SK-N-SH treated with all-trans-retinoic acid at 6 μM for 48 hours (cell line): ENCODE measurements around the gene SDK1.

ENCODE experiments used
- ARNTL ChIP-seq: fragments of 450-650 bp; formaldehyde crosslinking; IDR thresholded peaks from 2 replicates; pipeline ENCODE4 v1.5.0; 2020; ENCODE audit warnings: low read depth, mild to moderate bottlenecking, moderate library complexity, borderline replicate concordance
- CREB5 ChIP-seq: fragments of 250-450 bp; sonication (Bioruptor Pico); IDR thresholded peaks from 2 replicates; pipeline ENCODE4 v1.5.1; 2020; ENCODE audit warnings: low read depth, mild to moderate bottlenecking, moderate library complexity
- CSDC2 ChIP-seq: fragments of 250-450 bp; sonication (Bioruptor Pico); IDR thresholded peaks from 2 replicates; pipeline ENCODE4 v1.5.0; 2020; ENCODE audit warnings: mild to moderate bottlenecking, moderate library complexity
- CSRNP3 ChIP-seq: fragments of 250-450 bp; sonication (Bioruptor Pico); IDR thresholded peaks from 2 replicates; pipeline ENCODE4 v1.5.1; 2021; ENCODE audit warnings: mild to moderate bottlenecking, moderate library complexity
- ESRRG ChIP-seq: fragments of 250-450 bp; sonication (Bioruptor Pico); IDR thresholded peaks from 2 replicates; pipeline ENCODE4 v1.6.1; 2021; ENCODE audit warnings: mild to moderate bottlenecking
- PATZ1 ChIP-seq: fragments of 250-450 bp; sonication (Bioruptor Pico); IDR thresholded peaks from 2 replicates; pipeline ENCODE4 v1.8.0; 2020; ENCODE audit warnings: mild to moderate bottlenecking, moderate library complexity, borderline replicate concordance
- RARB ChIP-seq: fragments of 250-450 bp; sonication (Bioruptor Pico); IDR thresholded peaks from 2 replicates; pipeline ENCODE4 v1.8.0; 2021; ENCODE audit warnings: mild to moderate bottlenecking, moderate library complexity
- SNAI2 ChIP-seq: fragments of 250-450 bp; sonication (Bioruptor Pico); IDR thresholded peaks from 2 replicates; pipeline ENCODE4 v1.5.0; 2020; ENCODE audit warnings: mild to moderate bottlenecking, moderate library complexity
- TCF4 ChIP-seq: fragments of 250-450 bp; sonication (Bioruptor Pico); IDR thresholded peaks from 2 replicates; pipeline ENCODE4 v1.8.0; 2021; ENCODE audit warnings: mild to moderate bottlenecking, moderate library complexity, borderline replicate concordance
- TSHZ2 ChIP-seq: fragments of 250-450 bp; sonication (Bioruptor Pico); IDR thresholded peaks from 2 replicates; pipeline ENCODE4 v1.5.0; 2020; ENCODE audit warnings: mild to moderate bottlenecking, moderate library complexity
- ZC3H10 ChIP-seq: fragments of 250-450 bp; sonication (Bioruptor Pico); IDR thresholded peaks from 2 replicates; pipeline ENCODE4 v1.5.1; 2021; ENCODE audit warnings: mild to moderate bottlenecking, moderate library complexity
- ZFP3 ChIP-seq: fragments of 250-450 bp; sonication (Bioruptor Pico); IDR thresholded peaks from 2 replicates; pipeline ENCODE4 v1.5.0; 2020; ENCODE audit warnings: mild to moderate bottlenecking, moderate library complexity
- ZNF565 ChIP-seq: fragments of 450-650 bp; formaldehyde crosslinking; conservative IDR thresholded peaks from 2 replicates; pipeline ENCODE4 v1.5.0; 2020; ENCODE audit warnings: low read depth, mild to moderate bottlenecking, moderate library complexity
- TF ChIP-seq, protein P1 (sequence below): fragments of 250-450 bp; sonication (Bioruptor Pico); IDR thresholded peaks from 2 replicates; pipeline ENCODE4 v1.8.0; 2021; ENCODE audit warnings: low read depth, mild to moderate bottlenecking, moderate library complexity, borderline replicate concordance

DNA sequence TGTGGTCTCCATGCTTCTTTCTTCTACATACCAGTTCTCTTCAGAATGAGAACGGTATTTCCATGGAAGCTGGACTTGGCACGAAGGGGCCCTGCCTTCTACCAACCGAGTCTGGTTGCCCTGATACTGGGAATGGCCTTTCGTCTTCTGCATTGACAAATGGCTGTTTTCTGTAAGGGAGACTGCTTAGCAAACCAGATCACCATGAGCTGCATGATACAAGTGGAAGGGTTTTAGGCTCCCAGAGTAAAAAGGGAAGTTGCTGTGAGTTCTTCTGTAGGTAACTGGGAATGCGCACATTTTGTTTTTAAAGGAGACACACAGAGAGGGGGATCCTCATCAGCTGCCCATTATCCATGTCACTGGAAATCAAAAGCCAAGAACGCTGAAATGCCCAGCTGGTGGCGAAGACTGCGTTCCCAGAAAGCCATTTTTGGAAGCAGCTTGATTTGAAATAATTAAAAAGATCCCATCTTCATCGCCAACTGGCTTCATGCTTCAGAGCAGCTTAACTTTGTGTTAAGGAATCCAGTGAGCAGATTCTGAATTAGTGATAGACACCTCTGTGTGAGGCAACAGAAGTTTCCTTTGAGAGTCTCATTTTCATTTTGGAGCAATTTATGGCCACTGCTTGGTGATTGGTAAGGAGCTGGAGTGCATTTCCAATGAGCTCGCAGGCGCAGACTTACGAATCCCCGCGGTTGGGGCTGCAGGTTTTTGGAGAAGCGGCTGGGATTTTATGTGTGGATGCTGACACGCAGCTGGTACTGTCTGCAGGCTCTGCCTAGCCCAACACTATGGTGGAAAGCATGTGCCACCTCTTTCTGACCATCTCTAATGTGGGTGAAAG lies 708.4 kb downstream of the SDK1 start:
- TF ChIP-seq ZNF565 (CRISPR knock-in tag): no peak
- no peak for TF ChIP-seq CSRNP3 (CRISPR knock-in tag)
- TF ChIP-seq ZFP3 (CRISPR knock-in tag): no peak
- TF ChIP-seq PATZ1 (CRISPR knock-in tag): no peak
- TF ChIP-seq TSHZ2 (CRISPR knock-in tag): no peak
- TF ChIP-seq CSDC2 (CRISPR knock-in tag): no peak
- no peak for TF ChIP-seq SNAI2 (CRISPR knock-in tag)
- TF ChIP-seq CREB5: no peak
- no peak for TF ChIP-seq ESRRG (CRISPR knock-in tag)
- TF ChIP-seq TCF4 (CRISPR knock-in tag): no peak
- no peak for TF ChIP-seq ZC3H10 (CRISPR knock-in tag)
- no peak for TF ChIP-seq RARB
- TF ChIP-seq ARNTL: no peak
- TF ChIP-seq, protein P1, sequence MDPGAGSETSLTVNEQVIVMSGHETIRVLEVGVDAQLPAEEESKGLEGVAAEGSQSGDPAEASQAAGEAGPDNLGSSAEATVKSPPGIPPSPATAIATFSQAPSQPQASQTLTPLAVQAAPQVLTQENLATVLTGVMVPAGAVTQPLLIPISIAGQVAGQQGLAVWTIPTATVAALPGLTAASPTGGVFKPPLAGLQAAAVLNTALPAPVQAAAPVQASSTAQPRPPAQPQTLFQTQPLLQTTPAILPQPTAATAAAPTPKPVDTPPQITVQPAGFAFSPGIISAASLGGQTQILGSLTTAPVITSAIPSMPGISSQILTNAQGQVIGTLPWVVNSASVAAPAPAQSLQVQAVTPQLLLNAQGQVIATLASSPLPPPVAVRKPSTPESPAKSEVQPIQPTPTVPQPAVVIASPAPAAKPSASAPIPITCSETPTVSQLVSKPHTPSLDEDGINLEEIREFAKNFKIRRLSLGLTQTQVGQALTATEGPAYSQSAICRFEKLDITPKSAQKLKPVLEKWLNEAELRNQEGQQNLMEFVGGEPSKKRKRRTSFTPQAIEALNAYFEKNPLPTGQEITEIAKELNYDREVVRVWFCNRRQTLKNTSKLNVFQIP (CRISPR knock-in tag): no peak
